ENCODE results near the gene PREP.
"Not testable (repeated sequence)": the region's sequence is repeated elsewhere in the genome, so short reads cannot be mapped to it uniquely, and the experiment has no call there.

PREP gene

DNA sequence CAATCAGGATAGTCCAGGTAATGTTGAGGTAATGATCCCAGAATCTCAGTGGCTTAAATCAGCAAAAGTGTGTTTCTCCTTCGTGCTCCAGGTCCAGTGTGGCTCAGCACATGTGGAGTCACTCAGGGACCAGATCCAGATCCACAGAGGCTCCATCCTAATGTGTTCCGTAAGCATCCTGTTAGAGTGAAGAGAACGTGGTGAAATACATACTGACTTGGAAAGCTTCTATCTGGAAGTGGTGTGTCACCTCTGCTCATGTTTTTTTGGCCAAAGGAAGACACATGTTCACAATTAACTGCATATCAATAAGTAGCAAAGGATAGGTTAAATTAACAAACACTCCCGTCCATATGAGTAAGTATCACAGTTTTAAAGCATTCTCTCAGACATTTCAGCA, 26.8 kb upstream of the PREP start:
- 83% methylated on average over 3 of the region's 4 CpGs for WGBS

DNA sequence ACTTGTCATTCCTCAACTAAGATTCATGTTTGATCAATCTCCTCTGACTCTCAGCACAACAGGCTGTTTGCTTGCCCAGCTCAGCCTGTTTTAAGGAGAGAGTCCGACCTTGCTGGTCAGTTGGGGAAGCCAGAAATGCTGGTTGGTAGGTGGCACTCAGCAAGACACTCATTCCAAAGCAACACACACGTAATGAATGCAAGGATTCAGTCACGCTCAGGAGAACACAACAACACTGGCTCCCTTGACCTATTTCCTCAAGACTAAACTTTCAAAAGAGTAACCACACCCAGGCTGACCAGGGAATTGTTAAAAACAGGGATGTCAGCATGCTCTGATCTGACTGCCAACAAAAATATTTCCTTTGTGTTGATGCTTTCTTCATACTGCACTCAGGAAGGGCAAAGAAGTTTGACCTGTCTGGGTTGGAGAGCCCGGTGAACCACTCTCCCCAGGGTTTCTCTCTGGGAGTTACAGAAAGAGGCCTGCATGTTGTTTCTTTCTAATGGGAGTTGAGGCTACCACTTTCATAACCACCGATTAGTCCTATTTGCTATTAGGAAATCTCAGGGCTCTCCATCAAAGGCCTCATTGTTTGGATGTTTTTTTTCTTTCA, 25.6 kb upstream of the PREP start:
- Histone ChIP-seq H3K9ac (ENCODE audit: low read depth, low read length) (no peak overlapping the region), H3K9me3 (ENCODE audit: insufficient read depth, low read depth, low read length) (no peaks in the 10 kb centered on the region), H3K27me3 (ENCODE audit: insufficient read depth, low read length) (no peaks in the 10 kb centered on the region), H3K36me3 (ENCODE audit: insufficient read depth, low read length) (no peaks in the 10 kb centered on the region), H3K27ac (ENCODE audit: low read depth, low read length) (no peak overlapping the region), H3K4me3 (ENCODE audit: low read length) (no peak overlapping the region), H3K4me1 (ENCODE audit: insufficient read depth, low read length) (peaks cover 12% of the 10 kb centered on the region; the same call in 1 of the 2 replicates)
- 82% methylated on average over 5 of the region's 5 CpGs for WGBS

More for the DNA sequence above, 26.8 kb upstream of the PREP start:
- H3K36me3 ChIP-seq (ENCODE audit: insufficient read depth, low read length) = no peaks in the 10 kb centered on the region
- H3K4me3 ChIP-seq (ENCODE audit: low read length) = no peak overlapping the region
- no peak overlapping the region for H3K9ac ChIP-seq (ENCODE audit: low read depth, low read length)
- H3K27ac ChIP-seq (ENCODE audit: low read depth, low read length) = no peak overlapping the region
- no peaks in the 10 kb centered on the region for H3K9me3 ChIP-seq (ENCODE audit: insufficient read depth, low read depth, low read length)
- peaks cover 12% of the 10 kb centered on the region; the same call in 1 of the 2 replicates for H3K4me1 ChIP-seq (ENCODE audit: insufficient read depth, low read length)
- H3K27me3 ChIP-seq (ENCODE audit: insufficient read depth, low read length) = no peaks in the 10 kb centered on the region

- H3K27ac ChIP-seq (ENCODE audit: low read depth, low read length) = no peak overlapping the region
- 36% methylated on average over 7 of the region's 7 CpGs for WGBS
- H3K9ac ChIP-seq (ENCODE audit: low read depth, low read length) = no peak overlapping the region
- no peaks in the 10 kb centered on the region for H3K27me3 ChIP-seq (ENCODE audit: insufficient read depth, low read length)
- H3K4me1 ChIP-seq (ENCODE audit: insufficient read depth, low read length) = peaks cover 3% of the 10 kb centered on the region; the same call in 1 of the 2 replicates
- H3K36me3 ChIP-seq (ENCODE audit: insufficient read depth, low read length) = no peaks in the 10 kb centered on the region
- H3K4me3 ChIP-seq (ENCODE audit: low read length) = no peak overlapping the region
- no peaks in the 10 kb centered on the region for H3K9me3 ChIP-seq (ENCODE audit: insufficient read depth, low read depth, low read length)
Observed at GRCh38 chr6:105424175-105424783, 21.4 kb upstream of the PREP start.

DNA sequence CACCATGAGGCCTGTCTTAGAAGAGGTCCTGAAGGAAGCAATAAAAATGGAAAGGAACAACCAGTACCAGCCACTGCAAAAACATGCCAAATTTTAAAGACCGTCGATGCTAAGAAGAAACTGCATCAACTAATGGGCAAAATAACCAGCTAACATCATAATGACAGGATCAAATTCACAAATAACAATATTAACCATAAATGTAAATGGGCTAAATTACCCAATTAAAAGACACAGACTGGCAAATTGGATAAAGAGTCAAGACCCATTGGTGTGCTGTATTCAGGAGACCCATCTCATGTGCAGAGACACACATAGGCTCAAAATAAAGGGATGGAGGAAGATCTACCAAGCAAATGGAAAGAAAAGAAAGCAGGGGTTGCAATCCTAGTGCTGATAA, 14.1 kb upstream of the PREP start:
- not testable (repeated sequence) for H3K9ac ChIP-seq (ENCODE audit: low read depth, low read length); H3K4me1 ChIP-seq (ENCODE audit: insufficient read depth, low read length); H3K4me3 ChIP-seq (ENCODE audit: low read length); H3K27me3 ChIP-seq (ENCODE audit: insufficient read depth, low read length); H3K36me3 ChIP-seq (ENCODE audit: insufficient read depth, low read length); H3K27ac ChIP-seq (ENCODE audit: low read depth, low read length)
- H3K9me3 ChIP-seq (ENCODE audit: insufficient read depth, low read depth, low read length) = peaks cover 25% of the 10 kb centered on the region
- WGBS = 90% methylated on average over 2 of the region's 2 CpGs

- 100% methylated on average over 1 of the region's 1 CpG for WGBS
- H3K4me1 ChIP-seq (ENCODE audit: insufficient read depth, low read length) = no peaks in the 10 kb centered on the region
- no peak overlapping the region for H3K4me3 ChIP-seq (ENCODE audit: low read length)
- peaks cover 37% of the 10 kb centered on the region for H3K9me3 ChIP-seq (ENCODE audit: insufficient read depth, low read depth, low read length)
- H3K9ac ChIP-seq (ENCODE audit: low read depth, low read length) = no peak overlapping the region
- no peaks in the 10 kb centered on the region for H3K36me3 ChIP-seq (ENCODE audit: insufficient read depth, low read length)
- H3K27ac ChIP-seq (ENCODE audit: low read depth, low read length) = no peak overlapping the region
- H3K27me3 ChIP-seq (ENCODE audit: insufficient read depth, low read length) = no peaks in the 10 kb centered on the region
Observed at GRCh38 chr6:105409734-105410133, 6.9 kb upstream of the PREP start.

DNA sequence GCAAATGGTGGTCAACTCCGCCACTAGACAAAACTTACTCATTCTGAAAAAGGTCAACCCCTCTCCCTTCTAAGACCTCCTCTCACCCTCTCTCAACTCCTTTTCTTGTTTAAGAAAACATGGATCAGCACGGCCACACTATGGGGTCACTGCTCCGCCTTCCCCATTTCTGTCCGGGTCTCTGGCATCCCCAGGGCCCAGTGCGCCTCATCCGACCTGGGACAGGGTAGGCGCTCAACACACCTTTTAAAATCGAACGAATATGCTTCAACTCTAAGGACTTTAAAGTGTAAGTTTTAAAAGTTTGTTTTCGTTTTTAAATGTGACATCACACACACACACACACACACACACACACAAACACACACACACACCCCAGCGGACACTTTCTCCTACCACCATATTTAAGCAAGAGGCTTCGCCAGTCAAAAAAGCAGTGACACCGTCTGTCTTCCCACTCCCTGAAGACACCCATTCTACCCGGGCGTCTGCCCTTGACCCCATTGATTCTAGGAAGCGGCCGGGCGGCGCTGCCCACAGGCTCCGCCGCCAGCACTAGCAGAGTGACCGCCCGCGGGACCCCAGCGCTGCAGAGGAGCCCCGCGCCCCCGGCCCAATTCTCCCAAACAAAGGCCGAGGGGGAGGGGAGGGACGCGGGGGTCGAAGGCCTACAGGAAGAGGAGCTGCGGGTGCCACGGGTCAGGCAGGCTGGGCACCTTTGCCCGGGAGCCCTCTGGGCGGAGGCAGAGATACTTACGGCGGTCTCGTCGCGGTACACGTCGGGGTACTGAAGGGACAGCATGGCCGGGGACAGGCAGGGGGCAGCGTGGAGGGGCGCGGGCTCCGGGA, 568 bp downstream of the PREP start:
- peak overlapping the region; percentile 78 for H3K9ac ChIP-seq (ENCODE audit: low read depth, low read length)
- H3K27me3 ChIP-seq (ENCODE audit: insufficient read depth, low read length) = no peaks in the 10 kb centered on the region
- H3K9me3 ChIP-seq (ENCODE audit: insufficient read depth, low read depth, low read length) = no peaks in the 10 kb centered on the region
- 0 out of 2 replicates have a peak, but pooled peaks cover 1% of the 10 kb centered on the region for H3K36me3 ChIP-seq (ENCODE audit: insufficient read depth, low read length)
- H3K4me1 ChIP-seq (ENCODE audit: insufficient read depth, low read length) = peaks cover 41% of the 10 kb centered on the region
- 2% methylated on average over 45 of the region's 48 CpGs for WGBS
- peak overlapping the region; percentile 58; the same call in 1 of the 2 replicates for H3K27ac ChIP-seq (ENCODE audit: low read depth, low read length)
- H3K4me3 ChIP-seq (ENCODE audit: low read length) = peak overlapping the region; percentile 79

GRCh38 chr6:105401247-105402089, 1.4 kb downstream of the PREP start:
- Histone ChIP-seq H3K36me3 (ENCODE audit: insufficient read depth, low read length) (peaks cover 7% of the 10 kb centered on the region), H3K4me1 (ENCODE audit: insufficient read depth, low read length) (peaks cover 41% of the 10 kb centered on the region), H3K27ac (ENCODE audit: low read depth, low read length) (no peak overlapping the region), H3K9me3 (ENCODE audit: insufficient read depth, low read depth, low read length) (no peaks in the 10 kb centered on the region), H3K4me3 (ENCODE audit: low read length) (peak overlapping the region; percentile 79), H3K9ac (ENCODE audit: low read depth, low read length) (peak overlapping the region; percentile 78; the same call in 1 of the 2 replicates), H3K27me3 (ENCODE audit: insufficient read depth, low read length) (no peaks in the 10 kb centered on the region)
- WGBS = 45% methylated on average over 8 of the region's 8 CpGs

- H3K4me3 ChIP-seq (ENCODE audit: low read length) = no peak overlapping the region
- H3K36me3 ChIP-seq (ENCODE audit: insufficient read depth, low read length) = peaks cover 17% of the 10 kb centered on the region
- H3K9ac ChIP-seq (ENCODE audit: low read depth, low read length) = no peak overlapping the region
- H3K4me1 ChIP-seq (ENCODE audit: insufficient read depth, low read length) = peaks cover 41% of the 10 kb centered on the region
- WGBS = 88% methylated on average over 3 of the region's 3 CpGs
- no peaks in the 10 kb centered on the region for H3K27me3 ChIP-seq (ENCODE audit: insufficient read depth, low read length)
- no peak overlapping the region for H3K27ac ChIP-seq (ENCODE audit: low read depth, low read length)
- H3K9me3 ChIP-seq (ENCODE audit: insufficient read depth, low read depth, low read length) = no peaks in the 10 kb centered on the region
Observed at GRCh38 chr6:105400501-105400900, 2.4 kb downstream of the PREP start.

GRCh38 chr6:105398859-105399258, 4.0 kb downstream of the PREP start:
- Histone ChIP-seq H3K27me3 (ENCODE audit: insufficient read depth, low read length) (no peaks in the 10 kb centered on the region), H3K4me3 (ENCODE audit: low read length) (no peak overlapping the region), H3K9ac (ENCODE audit: low read depth, low read length) (no peak overlapping the region), H3K4me1 (ENCODE audit: insufficient read depth, low read length) (peaks cover 39% of the 10 kb centered on the region), H3K9me3 (ENCODE audit: insufficient read depth, low read depth, low read length) (no peaks in the 10 kb centered on the region), H3K27ac (ENCODE audit: low read depth, low read length) (no peak overlapping the region), H3K36me3 (ENCODE audit: insufficient read depth, low read length) (peaks cover 33% of the 10 kb centered on the region)
- 86% methylated on average over 5 of the region's 5 CpGs for WGBS

- H3K36me3 ChIP-seq (ENCODE audit: insufficient read depth, low read length) = peaks cover 39% of the 10 kb centered on the region
- no peaks in the 10 kb centered on the region for H3K27me3 ChIP-seq (ENCODE audit: insufficient read depth, low read length)
- 15% methylated on average over 6 of the region's 6 CpGs for WGBS
- H3K4me3 ChIP-seq (ENCODE audit: low read length) = no peak overlapping the region
- no peak overlapping the region for H3K9ac ChIP-seq (ENCODE audit: low read depth, low read length)
- peaks cover 37% of the 10 kb centered on the region for H3K4me1 ChIP-seq (ENCODE audit: insufficient read depth, low read length)
- H3K27ac ChIP-seq (ENCODE audit: low read depth, low read length) = no peak overlapping the region
- H3K9me3 ChIP-seq (ENCODE audit: insufficient read depth, low read depth, low read length) = no peaks in the 10 kb centered on the region
Observed at GRCh38 chr6:105397987-105398386, 4.9 kb downstream of the PREP start.

All from HUES64 (cell line).